ENCODE results near the gene PHKA2. TPM values are rescaled to one million over a fixed set of nuclear protein-coding genes. Genes with fewer than 3 reads are reported as not detected.
A peak's percentile ranks its signal among the peaks of the same experiment; 100 is the strongest.

The PHKA2 gene
- total RNA-seq, 1 experiment from 2014 or later = 34.4 TPM

DNA sequence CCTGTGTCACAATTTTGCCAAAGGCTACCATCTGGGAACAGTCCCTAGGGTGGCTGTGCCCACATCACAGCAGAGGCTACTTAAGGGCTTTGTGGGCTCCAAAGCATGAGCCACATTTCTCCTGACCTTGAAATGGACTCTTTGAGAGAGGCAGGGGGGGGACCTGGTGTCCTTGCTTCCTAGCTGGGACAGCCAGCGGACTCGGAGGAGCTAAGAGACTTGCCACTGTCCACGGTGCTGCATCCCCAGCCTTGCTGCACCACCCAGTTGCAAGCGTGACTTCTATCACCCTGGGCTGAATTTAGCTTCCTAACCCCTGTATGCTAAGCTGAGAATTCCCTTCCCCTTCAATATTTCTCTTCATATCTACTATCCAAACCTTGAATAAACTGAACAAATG lies 99.0 kb downstream of the PHKA2 start:
- ChIA-PET CTCF (no interaction called here), POLR2A (ENCODE audit: unreplicated experiment) (no interaction called here)
- no peak overlapping the region for H3K27ac ChIP-seq
- no TSS peak for BruUV-seq (replicated peaks)
- H3K27me3 ChIP-seq (ENCODE audit: insufficient read depth, low read depth) = no peaks in the 10 kb centered on the region
- H2AFZ ChIP-seq = no peak overlapping the region
- H3K9me3 ChIP-seq (ENCODE audit: insufficient read depth, low read depth) = no peaks in the 10 kb centered on the region
- intact Hi-C loops (cut with micrococcal nuclease; ENCODE audit: unreplicated experiment) = loop anchor here (1.0 to 5.0 kb wide), 2 partner anchors 210 to 493 kb away; no protein-coding TSS in a partner anchor
- no peak overlapping the region for H3K4me3 ChIP-seq
- H3K79me2 ChIP-seq (ENCODE audit: low read depth) = no peaks in the 10 kb centered on the region
- H3K4me1 ChIP-seq (replicated peaks; ENCODE audit: insufficient read depth) = peaks cover 8% of the 10 kb centered on the region; the same call in 1 of the 2 replicates
- no peak for DNase-seq
- H3F3A ChIP-seq (ENCODE audit: insufficient read depth, low read depth) = no peaks in the 10 kb centered on the region
- TF ChIP-seq, protein P1, sequence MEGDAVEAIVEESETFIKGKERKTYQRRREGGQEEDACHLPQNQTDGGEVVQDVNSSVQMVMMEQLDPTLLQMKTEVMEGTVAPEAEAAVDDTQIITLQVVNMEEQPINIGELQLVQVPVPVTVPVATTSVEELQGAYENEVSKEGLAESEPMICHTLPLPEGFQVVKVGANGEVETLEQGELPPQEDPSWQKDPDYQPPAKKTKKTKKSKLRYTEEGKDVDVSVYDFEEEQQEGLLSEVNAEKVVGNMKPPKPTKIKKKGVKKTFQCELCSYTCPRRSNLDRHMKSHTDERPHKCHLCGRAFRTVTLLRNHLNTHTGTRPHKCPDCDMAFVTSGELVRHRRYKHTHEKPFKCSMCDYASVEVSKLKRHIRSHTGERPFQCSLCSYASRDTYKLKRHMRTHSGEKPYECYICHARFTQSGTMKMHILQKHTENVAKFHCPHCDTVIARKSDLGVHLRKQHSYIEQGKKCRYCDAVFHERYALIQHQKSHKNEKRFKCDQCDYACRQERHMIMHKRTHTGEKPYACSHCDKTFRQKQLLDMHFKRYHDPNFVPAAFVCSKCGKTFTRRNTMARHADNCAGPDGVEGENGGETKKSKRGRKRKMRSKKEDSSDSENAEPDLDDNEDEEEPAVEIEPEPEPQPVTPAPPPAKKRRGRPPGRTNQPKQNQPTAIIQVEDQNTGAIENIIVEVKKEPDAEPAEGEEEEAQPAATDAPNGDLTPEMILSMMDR (conservative IDR thresholded peaks at IDR 0.05) = no peak
- no peak for TF ChIP-seq EZH2 (IDR thresholded peaks at IDR 0.05; ENCODE audit: low read depth)
- no peaks in the 10 kb centered on the region for H4K20me1 ChIP-seq (ENCODE audit: insufficient read depth)
- no peaks in the 10 kb centered on the region for H3K9me2 ChIP-seq (ENCODE audit: insufficient read depth)
- no peaks in the 10 kb centered on the region for H3K36me3 ChIP-seq (ENCODE audit: low read depth)
- H3K4me2 ChIP-seq = no peak overlapping the region

DNA sequence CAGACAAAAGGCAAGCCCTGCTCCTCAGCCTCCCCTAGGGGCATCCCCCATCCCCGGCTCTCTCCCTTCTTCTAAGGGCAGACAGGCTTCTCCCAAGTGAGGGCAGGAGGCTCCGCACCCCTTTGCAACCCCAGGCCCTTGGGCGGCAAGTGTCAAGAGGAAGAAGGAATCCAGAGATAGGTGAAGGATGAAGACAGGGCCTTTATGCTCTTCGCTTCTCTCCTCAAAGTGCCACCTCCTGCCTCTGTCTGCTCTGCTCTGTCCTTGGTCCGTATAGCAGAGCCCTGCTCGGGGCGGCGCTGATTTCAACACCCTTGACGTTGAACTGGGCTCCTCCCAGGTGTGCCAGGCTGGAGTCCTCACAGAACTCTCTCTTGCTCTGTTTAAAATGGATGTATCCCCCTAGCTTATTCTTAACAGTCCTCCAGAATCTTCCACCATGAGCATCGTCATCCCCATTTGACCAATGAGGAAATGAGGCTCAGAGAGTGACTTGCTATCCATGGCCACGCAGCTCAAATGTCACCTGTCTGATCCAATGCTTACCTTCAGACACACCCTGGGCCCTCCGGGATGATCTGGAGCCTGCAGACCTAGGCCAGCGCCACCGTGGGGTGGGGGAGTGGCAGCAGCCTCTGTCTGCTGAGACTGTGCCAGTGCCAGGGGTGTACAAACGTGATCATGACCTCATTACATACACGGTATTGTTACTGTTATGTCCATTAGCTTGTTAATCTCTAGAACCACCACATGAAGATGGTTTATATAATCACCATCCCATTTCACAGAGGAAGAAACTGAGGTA lies 99.8 kb downstream of the PHKA2 start:
- Histone ChIP-seq H2AFZ (no peak overlapping the region), H3K9me2 (ENCODE audit: insufficient read depth) (no peaks in the 10 kb centered on the region), H3K9me3 (ENCODE audit: insufficient read depth, low read depth) (no peaks in the 10 kb centered on the region), H3F3A (ENCODE audit: insufficient read depth, low read depth) (no peaks in the 10 kb centered on the region), H3K27ac (no peak overlapping the region), H3K79me2 (ENCODE audit: low read depth) (no peaks in the 10 kb centered on the region), H3K4me3 (no peak overlapping the region), H4K20me1 (ENCODE audit: insufficient read depth) (no peaks in the 10 kb centered on the region), H3K4me1 (replicated peaks; ENCODE audit: insufficient read depth) (peaks cover 8% of the 10 kb centered on the region; the same call in 1 of the 2 replicates), H3K27me3 (ENCODE audit: insufficient read depth, low read depth) (no peaks in the 10 kb centered on the region), H3K4me2 (no peak overlapping the region), H3K36me3 (ENCODE audit: low read depth) (no peaks in the 10 kb centered on the region)
- CTCF ChIA-PET = no interaction called here
- BruUV-seq (replicated peaks) = no TSS peak
- POLR2A ChIA-PET (ENCODE audit: unreplicated experiment) = no interaction called here
- TF ChIP-seq EZH2 (IDR thresholded peaks at IDR 0.05; ENCODE audit: low read depth) = no peak
- TF ChIP-seq, protein P1 (conservative IDR thresholded peaks at IDR 0.05) = no peak
- intact Hi-C loops (cut with micrococcal nuclease; ENCODE audit: unreplicated experiment) = no loop called here
- no peak for DNase-seq

DNA sequence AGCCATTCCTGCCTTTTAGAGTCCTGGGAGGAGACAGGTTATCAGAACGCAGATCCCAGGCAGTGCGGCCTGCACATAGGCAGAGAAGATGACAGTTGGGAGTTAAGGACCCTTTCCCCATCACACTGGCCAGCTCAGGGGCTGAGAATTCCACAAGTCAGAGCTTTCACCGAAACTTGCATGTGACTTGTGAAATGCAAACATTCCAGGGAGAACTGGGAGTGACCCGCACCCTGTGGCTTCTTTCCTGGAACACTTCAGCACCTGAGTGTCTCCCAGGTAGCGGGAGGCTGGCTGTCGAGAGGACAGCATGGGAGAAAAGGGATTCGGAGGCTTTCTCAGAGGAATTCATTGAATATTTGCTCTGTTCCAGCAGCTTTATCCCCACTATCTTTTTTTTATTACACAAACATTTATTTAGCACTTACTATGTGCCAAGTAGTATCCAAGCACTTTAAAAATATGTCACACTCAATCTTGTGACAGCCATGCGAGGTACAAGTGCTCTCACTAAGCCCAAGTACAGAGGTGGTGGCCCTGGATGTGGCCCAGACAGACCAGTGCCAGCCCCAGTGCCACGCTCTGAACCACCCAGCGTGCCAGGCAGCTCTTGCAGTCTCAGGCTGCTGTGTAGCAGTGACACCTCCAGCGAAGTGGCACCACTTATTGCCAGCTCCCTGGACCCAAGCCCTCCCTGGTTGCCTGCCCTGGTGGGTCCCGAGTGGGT lies 100.5 kb downstream of the PHKA2 start:
- Histone ChIP-seq H3K9me2 (ENCODE audit: insufficient read depth) (no peaks in the 10 kb centered on the region), H2AFZ (no peak overlapping the region), H3K4me3 (no peak overlapping the region), H3K4me2 (no peak overlapping the region), H3K27ac (no peak overlapping the region), H3K4me1 (replicated peaks; ENCODE audit: insufficient read depth) (peaks cover 8% of the 10 kb centered on the region; the same call in 1 of the 2 replicates), H3K27me3 (ENCODE audit: insufficient read depth, low read depth) (no peaks in the 10 kb centered on the region), H3K9me3 (ENCODE audit: insufficient read depth, low read depth) (no peaks in the 10 kb centered on the region), H3K79me2 (ENCODE audit: low read depth) (no peaks in the 10 kb centered on the region), H3K36me3 (ENCODE audit: low read depth) (no peaks in the 10 kb centered on the region), H3F3A (ENCODE audit: insufficient read depth, low read depth) (no peaks in the 10 kb centered on the region), H4K20me1 (ENCODE audit: insufficient read depth) (no peaks in the 10 kb centered on the region)
- CTCF ChIA-PET = no interaction called here
- TF ChIP-seq, protein P1 (conservative IDR thresholded peaks at IDR 0.05) = no peak
- TF ChIP-seq EZH2 (IDR thresholded peaks at IDR 0.05; ENCODE audit: low read depth) = no peak
- intact Hi-C loops (cut with micrococcal nuclease; ENCODE audit: unreplicated experiment) = no loop called here
- DNase-seq = peak in 1 of 2 experiments; percentile 55
- POLR2A ChIA-PET (ENCODE audit: unreplicated experiment) = no interaction called here
- BruUV-seq (replicated peaks) = no TSS peak

Data from PC-9 (cell line).